GM19438 (cell line): ENCODE results near the gene CDK11B.
"Not testable (repeated sequence)": the region's sequence is repeated elsewhere in the genome, so short reads cannot be mapped to it uniquely, and the experiment has no call there.

ENCODE experiments used
- ATAC-seq: cut with Tn5 transposase; IDR thresholded peaks from one replicate; pipeline ENCODE4 v1.9.1; 2021; ENCODE audit warnings: low read depth; ENCODE audit not compliant: unreplicated experiment

The CDK11B gene

DNA sequence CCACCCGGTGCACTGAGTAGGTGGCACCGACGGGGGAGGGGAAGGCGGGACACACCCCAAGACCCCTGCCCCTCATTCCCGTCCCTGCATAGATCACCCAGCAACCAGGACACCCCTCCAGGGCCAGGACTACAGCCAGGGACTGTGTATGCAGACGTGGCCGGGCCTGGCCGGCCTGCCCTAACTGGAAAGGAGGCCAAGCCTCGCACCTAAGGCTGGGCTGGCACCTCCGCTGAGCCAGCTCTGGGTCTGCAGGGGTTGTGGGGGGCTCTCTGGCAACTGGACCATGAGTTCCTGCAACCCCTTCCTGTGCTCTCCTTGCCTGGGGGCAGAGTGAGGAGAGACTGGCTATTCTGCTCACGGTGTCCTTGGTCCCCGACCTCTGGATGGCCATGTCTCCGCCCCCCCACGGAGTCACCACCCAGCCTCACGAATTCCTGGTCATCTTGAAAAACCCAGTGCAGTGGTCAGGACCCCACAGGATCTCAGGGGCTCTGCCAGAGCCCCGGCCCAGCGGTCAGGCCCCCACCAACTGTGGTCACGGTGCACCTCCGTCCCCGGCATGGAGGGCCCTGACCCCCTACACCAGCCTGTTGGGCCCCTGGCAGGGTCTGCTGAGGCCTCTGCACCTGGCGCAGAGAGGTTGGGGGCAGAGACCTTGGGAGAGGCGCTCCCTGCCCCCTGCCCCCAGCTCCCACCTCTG is 57.8 kb downstream of the CDK11B start:
- ATAC-seq = no peak

DNA sequence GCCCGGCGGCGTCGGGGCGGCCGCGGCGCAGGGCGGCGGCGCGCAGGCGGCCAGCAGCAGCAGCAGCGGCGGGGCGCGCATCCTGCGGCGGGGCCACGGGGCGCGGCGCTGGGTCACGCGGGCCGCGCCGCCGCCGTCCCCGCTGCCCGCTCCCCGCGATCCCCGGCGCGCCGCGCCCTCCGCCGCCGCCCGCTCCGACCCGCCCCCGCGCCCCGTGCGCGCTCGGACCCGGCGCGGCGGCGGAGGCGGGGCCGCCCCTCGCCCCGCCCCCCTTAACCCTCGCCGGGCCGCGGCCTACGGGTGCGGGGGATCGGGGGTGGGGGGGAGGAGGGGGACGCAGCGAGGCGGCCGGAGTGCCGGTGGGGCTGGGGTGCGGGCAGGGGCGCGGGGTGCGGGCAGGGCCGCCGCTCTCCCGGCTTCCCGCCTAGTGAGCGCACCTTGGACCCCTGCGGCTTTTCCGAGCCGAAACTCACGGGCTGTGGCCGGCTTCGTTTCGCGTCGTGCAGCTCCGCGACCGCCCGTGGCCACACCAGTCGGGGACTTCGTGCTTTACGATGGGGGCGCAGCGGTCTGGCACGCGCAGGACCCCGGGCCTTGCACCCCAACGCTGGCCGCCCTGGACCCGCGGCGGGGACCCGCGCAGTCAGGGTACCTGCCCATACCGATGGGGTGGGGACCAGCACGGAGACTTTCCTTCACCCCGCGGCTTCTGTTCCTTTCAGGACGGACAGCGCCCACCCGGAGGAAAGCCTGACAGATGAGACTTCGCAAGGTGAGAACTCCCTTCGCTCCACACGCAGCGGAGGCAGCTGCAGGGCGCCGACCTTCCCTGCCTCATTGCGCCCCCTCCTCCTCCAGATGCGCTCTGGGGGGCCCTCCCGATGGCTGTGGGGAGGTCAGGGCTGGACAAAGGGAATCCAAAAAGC is 58.6 kb downstream of the CDK11B start, which contains the start of gene FNDC10:
Gene FNDC10 (minus strand): TSS at position 201 of the 926 bp plus-strand sequence. CDS start 120 bp downstream, at position 81.
- no peak for ATAC-seq

DNA sequence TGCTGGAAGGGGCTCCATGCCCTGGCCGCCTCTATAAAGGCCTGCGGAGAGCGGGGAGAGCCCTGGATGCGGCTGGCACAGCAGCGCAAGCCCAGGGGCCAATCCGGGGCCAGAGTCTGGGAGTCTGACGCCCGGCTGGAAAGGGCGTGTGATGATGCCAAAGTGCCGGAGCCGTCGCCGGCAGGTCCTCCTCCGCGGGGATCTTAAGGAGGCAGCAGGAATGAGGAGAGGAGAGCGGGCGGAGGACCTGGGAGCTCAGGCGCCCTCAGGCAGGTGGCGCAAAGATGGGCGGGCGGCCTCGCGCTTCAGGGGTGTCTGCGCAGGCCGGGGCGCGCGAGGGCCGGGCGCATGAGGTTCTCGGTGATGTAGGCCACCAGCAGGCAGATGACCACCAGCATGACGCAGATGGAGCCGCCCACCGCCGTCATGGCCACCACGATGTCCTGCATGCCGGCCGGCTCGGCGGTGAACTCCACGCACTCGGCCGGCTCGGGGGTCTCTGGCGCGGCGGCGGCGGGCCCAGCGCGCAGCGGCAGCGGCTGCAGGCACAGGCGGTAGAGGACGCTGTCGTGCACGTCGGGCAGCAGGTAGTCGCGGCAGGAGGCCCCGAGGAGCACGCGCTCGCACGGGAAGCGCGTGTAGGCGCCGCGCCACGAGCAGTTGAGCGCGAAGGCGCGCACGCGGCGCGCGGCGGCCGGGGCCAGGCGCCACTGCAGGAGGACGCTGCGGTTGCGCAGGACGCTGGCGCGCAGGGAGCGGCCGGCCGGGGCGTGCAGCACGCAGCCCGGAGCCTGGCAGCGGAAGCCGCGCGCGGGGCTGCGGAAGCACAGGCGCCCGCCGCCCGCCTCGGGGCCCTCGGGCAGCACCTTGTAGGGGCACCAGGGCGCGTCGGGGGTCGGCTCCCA is 59.5 kb downstream of the CDK11B start:
- ATAC-seq = no peak

DNA sequence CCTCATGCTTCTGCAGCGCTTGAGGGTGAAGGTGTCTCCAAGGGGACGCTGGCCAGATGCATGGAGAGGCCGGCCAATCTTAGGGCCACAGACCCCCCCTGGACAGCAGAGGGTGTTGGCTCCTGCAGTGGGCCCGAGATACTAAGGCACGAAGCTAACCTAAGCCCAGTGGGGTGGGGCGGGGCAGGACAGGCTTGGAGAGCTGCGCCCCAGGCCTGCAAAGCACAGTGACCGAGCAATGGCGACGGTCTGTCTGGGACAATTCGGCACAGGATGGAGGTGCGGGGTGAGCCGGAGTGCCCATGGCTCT is 60.1 kb downstream of the CDK11B start:
- ATAC-seq = no peak

DNA sequence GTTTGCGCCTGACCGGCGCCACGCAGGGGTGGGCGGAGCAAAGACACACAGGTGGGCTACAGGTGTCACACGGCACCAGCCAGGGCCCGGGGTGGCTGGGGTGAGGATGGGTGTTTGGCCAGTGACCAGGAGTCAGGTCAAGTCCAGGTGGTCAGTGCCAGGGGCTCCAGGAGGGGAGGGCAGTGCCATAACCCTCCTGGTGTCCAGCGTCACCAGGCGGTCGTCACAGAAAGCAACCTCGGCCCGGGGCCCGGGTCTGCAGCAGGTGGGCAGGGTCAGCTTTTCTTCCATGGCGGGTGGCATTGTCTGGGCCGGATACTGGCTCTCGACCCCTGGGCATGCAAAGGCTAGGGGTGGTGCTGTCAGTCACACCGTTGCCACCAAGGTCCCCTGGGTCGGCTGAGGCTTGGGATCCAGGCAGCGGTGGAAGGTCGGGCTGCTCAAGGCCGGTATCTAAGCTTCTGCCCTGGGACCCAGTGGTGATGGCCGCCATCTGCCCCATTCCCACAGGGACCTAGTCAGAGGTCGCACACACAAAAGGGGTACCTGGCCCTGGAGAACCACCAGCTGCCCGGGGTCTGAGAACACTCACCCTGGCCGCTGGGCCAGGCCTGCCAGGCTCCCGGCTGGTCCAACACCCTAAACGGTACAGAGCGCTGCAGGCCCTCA is 60.6 kb downstream of the CDK11B start:
- ATAC-seq = no peak

DNA sequence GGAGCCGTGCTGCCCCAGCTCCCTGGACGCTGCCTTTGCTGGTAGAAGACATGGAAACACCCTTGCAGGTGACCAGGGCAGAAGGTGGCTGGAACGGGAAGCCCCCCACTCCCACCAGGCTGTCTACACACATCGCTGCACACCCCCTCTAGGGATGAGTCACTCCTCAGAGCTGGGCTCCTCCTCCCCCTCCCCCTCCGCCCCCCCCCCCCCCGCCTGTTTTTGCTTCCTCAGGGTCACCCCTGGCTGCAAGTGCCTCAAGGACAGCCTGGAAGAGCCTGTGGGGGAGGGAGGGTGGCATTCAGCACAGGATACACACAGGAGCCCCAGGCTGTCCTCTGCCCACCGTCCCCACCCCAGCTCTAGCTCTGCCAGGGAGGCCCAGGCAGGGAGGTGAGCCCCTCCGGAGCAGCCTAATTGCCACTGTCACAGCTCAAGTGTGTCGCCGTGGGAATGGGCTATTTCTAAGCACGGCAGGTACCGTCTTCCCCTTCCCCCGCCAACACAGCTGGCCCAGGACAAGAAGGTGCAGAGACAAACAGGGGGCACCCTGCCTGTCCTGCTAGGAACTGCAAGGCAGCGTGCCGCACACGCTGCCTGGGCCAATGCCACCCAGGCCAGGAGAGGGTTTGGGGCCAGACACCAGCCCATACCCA is 61.4 kb downstream of the CDK11B start:
- no peak for ATAC-seq

DNA sequence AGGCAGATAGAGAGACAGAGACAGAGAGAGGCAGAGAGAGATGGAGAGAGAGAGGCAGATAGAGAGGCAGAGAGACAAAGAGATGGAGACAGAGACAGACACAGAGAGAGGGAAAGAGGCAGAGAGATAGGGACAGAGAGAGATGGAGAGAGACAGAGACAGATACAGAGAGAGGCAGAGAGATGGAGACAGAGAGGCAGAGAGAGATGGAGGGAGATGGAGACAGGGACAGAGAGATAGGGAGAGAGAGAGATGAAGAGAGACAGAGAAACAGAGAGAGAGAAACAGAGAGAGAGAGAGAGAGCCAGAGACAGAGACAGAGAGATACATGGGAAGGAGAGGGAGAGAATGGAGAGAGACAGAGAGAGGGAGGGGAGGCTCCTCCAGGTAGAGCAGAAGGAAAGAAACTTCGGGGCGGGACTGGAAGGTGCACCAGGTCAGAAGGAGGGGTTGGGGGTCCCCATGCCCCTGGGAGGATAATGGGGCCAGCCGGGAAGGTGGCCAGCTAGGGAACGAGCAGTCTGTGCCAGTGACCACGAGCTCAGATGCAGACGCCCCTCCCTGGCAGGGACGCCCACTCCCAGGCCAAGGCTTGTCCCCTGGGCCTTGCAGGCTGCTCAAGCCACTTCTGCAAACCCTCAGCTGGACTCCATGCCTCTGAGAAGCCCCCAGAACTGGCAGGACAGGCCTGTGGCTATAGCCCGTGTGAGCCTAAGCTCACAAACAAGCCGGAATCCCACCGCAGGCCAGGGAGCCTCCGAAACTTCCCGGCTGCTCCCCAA is 62.1 kb downstream of the CDK11B start:
- ATAC-seq = no peak

DNA sequence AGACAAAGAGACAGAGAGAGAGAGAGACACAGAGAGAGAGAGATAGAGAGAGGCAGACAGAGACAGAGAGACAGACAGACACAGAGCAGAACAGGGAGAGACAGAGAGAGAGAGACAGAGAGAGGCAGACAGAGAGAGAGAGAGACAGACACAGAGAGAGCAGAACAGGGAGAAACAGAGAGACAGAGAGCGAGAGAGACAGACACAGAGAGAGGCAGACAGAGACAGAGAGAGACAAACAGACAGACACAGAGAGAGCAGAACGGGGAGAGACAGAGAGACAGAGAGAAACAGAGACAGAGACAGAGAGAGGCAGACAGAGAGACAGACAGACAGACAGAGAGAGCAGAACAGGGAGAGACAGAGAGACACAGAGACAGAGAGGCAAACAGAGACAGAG is 63.5 kb downstream of the CDK11B start:
- not testable (repeated sequence) for ATAC-seq

DNA sequence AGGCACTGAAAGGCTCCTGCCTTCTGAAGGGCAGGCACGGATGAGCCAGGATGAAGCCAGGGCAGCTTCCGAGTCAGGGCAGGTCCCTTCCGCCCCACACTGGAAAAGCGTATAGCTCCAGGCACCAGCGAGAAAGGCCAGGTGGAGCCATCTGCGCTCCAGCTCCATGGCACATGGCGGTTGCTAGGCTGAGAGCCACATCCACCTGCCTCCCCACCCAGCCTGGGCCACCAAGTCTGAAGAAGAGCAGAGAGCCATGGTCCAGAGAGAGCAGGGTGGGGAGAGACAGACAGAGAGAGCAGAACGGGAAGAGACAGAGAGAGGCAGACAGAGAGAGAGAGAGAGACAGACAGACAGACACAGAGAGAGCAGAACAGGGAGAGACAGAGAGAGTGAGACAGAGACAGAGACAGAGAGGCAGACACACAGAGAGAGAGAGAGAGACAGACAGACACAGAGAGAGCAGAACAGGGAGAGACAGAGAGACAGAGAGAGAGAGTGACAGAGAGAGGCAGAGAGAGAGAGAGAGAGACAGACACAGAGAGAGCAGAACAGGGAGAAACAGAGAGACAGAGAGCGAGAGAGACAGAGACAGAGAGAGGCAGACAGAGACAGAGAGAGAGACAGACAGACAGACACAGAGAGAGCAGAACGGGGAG is 64.1 kb downstream of the CDK11B start:
- no peak for ATAC-seq

DNA sequence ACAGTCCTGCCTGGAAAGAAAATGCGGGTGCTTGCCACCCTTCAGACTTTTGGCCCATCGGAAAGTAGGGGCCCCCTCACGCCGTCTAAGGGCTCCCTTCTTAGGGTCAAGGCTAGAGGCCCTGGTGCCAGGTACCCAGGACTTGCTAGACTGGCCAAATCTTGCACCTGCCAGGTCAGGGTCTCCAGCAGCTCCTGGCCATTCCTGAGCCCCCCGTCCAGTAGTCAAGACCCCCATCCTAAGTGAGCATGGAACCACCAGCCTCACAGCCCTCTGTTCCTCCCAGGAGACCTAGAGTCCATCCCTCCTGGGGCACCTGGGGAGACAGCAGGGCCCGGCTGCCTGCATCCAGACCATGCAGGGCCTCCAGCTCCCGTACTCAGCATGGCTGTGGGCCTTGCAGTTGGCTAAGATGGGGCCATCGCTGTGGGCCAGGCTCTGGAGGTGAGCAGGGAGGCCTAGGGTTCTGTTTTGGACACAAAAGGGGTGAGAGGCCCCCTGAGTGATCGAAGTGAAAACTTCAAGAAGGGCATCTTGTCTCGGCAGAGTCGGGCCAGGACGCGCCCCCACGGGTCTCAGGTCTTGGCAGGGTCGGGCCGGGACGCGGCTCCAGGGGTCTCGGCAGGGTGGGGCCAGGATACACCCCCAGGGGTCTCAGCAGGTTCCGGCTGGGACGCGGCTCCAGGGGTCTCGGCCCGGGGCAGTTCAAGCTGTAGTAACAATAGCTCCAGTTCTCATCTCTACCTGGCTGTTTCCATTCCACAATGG is 64.8 kb downstream of the CDK11B start:
- no peak for ATAC-seq

DNA sequence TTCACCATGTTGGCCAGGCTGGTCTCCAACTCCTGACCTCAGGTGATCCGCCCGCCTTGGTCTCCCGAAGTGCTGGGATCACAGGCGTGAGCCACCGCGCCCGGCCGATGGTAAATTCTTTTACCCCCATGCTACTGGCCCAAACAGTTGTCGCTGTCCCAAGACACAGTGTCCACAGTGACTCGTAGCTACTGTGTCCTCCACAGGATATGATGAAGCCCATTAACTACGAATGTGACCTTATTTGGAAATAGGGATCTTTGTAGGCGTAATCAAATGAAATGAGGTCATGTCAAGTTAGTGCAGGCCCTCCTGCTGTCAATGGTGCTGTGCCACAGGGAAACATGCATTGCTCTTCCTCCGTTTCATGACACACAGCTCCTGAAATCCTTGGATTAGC is 67.4 kb downstream of the CDK11B start:
- no peak for ATAC-seq
